HG03103 (cell line): ENCODE results near the gene SLC66A1.

Experiments used
- ATAC-seq: cut with Tn5 transposase; IDR thresholded peaks from one replicate; pipeline ENCODE4 v1.9.1; 2021; ENCODE audit warnings: low read depth; ENCODE audit not compliant: unreplicated experiment

The SLC66A1 gene

GRCh38 chr1:19324665-19324990, 12.5 kb downstream of the SLC66A1 start:
- no peak for ATAC-seq

- no peak for ATAC-seq
Observed at GRCh38 chr1:19325368-19325957, 13.3 kb downstream of the SLC66A1 start.

GRCh38 chr1:19325958-19326747, 14.0 kb downstream of the SLC66A1 start:
- ATAC-seq, result no peak

- no peak for ATAC-seq
Observed at GRCh38 chr1:19326748-19327065, 14.6 kb downstream of the SLC66A1 start.

- ATAC-seq, result no peak
Observed at GRCh38 chr1:19327301-19327700, 15.2 kb downstream of the SLC66A1 start.

- no peak for ATAC-seq
Observed at GRCh38 chr1:19327736-19328135, 15.6 kb downstream of the SLC66A1 start.

- no peak for ATAC-seq
Observed at GRCh38 chr1:19328486-19328885, 16.4 kb downstream of the SLC66A1 start.

GRCh38 chr1:19329188-19329587, 17.1 kb downstream of the SLC66A1 start:
- ATAC-seq, result no peak

- ATAC-seq, result no peak
Observed at GRCh38 chr1:19329611-19330010, 17.5 kb downstream of the SLC66A1 start.

GRCh38 chr1:19330449-19331135, 18.5 kb downstream of the SLC66A1 start:
- ATAC-seq, result no peak

- no peak for ATAC-seq
Observed at GRCh38 chr1:19331262-19331878, 19.2 kb downstream of the SLC66A1 start.

GRCh38 chr1:19332832-19333231, 20.7 kb downstream of the SLC66A1 start:
- ATAC-seq, result no peak

GRCh38 chr1:19333587-19334354, 21.6 kb downstream of the SLC66A1 start:
- ATAC-seq, result no peak

GRCh38 chr1:19336543-19336942, 24.4 kb downstream of the SLC66A1 start:
- ATAC-seq, result no peak

- ATAC-seq, result no peak
Observed at GRCh38 chr1:19337289-19337688, 25.2 kb downstream of the SLC66A1 start.

GRCh38 chr1:19338323-19338762, 26.2 kb downstream of the SLC66A1 start:
- no peak for ATAC-seq

- no peak for ATAC-seq
Observed at GRCh38 chr1:19339214-19339861, 27.2 kb downstream of the SLC66A1 start.

- no peak for ATAC-seq
Observed at GRCh38 chr1:19340387-19340937, 28.3 kb downstream of the SLC66A1 start.

GRCh38 chr1:19341201-19342061, 29.3 kb downstream of the SLC66A1 start:
- no peak for ATAC-seq
